ENCODE results near the gene EPHA3. TPM values are rescaled to one million over a fixed set of nuclear protein-coding genes. Genes with fewer than 3 reads are reported as not detected.

Gene EPHA3
- total and polyA plus RNA-seq, 12 donors: 1.3 to 7.5 (median 4.4) TPM

DNA sequence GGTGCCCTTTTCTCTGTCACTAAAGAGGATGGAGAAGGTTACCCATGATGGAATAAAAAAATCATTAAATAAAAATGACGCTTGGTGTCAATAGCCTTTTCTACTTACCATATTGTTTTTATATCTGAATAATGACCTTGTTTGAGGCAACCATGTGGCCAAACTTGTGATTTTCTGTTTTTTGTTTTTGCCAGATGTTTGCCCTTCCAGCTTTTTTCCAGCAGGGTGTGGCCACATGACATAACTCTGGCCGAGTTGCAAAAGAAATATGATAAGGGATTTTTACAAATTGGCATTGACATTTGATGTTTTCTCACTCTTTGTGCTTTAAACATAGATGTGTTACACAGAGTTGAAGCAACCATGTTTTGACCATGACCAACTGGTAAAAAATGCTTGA, 39.7 kb upstream of the EPHA3 start:
- Histone ChIP-seq H3K9me3 (no peaks in the 10 kb centered on the region), H3K4me3 (no peak overlapping the region), H3K27me3 (no peaks in the 10 kb centered on the region), H3K27ac (no peak overlapping the region), H3K36me3 (no peaks in the 10 kb centered on the region), H3K4me1 (no peaks in the 10 kb centered on the region)
- WGBS, 2 donors: 63 to 68% methylated on average over 2 of the region's 2 CpGs
- DNase-seq (no peak), ATAC-seq (no peak)
- TF ChIP-seq, protein P1, sequence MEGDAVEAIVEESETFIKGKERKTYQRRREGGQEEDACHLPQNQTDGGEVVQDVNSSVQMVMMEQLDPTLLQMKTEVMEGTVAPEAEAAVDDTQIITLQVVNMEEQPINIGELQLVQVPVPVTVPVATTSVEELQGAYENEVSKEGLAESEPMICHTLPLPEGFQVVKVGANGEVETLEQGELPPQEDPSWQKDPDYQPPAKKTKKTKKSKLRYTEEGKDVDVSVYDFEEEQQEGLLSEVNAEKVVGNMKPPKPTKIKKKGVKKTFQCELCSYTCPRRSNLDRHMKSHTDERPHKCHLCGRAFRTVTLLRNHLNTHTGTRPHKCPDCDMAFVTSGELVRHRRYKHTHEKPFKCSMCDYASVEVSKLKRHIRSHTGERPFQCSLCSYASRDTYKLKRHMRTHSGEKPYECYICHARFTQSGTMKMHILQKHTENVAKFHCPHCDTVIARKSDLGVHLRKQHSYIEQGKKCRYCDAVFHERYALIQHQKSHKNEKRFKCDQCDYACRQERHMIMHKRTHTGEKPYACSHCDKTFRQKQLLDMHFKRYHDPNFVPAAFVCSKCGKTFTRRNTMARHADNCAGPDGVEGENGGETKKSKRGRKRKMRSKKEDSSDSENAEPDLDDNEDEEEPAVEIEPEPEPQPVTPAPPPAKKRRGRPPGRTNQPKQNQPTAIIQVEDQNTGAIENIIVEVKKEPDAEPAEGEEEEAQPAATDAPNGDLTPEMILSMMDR (IDR thresholded peaks at IDR 0.05): no peak
- intact Hi-C loops (cut with DNase I): no loop called here

DNA sequence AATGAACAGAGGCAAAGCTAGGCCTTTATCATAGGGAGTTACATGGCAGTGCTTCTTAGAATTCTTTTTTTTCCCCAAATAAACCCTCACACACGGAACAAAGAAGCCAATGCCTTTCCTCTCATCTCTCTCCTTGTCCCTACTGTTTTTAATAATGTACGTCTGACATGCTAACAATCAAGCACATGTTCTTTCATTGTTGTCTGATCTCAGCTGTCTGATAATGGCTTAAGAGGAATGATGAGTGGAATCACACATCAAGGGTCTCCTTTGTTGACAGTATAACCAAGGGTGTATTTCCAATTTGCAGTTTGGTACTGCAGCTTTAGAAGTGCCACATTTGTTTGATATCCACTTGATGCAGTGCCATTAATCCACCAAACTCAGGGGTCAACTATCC, 34.8 kb upstream of the EPHA3 start:
- 59 to 65% methylated on average over 2 of the region's 2 CpGs for WGBS, 2 donors
- intact Hi-C loops (cut with DNase I): no loop called here
- TF ChIP-seq, protein P1 (IDR thresholded peaks at IDR 0.05): no peak

DNA sequence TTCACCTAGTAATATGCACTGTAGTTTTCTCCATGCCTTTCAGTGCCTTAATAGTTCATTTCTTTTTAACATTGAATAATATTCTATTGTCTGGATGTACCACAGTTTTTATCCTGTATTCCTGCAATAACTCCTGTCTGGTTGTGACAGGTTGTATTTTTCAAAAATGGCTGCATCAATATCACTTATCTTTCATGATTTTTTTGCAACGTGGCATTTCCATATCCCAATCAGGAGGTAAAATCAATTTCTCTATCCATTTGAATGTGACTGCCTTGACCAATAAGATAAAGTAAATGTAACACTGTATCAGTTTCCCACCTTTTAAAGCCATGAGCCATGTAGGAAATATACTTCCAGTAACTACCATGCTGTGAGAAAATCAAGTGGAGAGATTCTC, 27.5 kb upstream of the EPHA3 start:
- Histone ChIP-seq H3K4me3 (no peak overlapping the region), H3K27ac (no peak overlapping the region), H3K27me3 (no peaks in the 10 kb centered on the region), H3K9me3 (peaks cover 0 to 13% (median 0%) of the 10 kb centered on the region in 11 donors), H3K4me1 (no peaks in the 10 kb centered on the region), H3K36me3 (no peaks in the 10 kb centered on the region)
- no peak for ATAC-seq
- WGBS, 2 donors: 59 to 64% methylated on average over 1 of the region's 1 CpG
- TF ChIP-seq, protein P1 (IDR thresholded peaks at IDR 0.05): no peak
- DNase-seq: no peak
- intact Hi-C loops (cut with DNase I): no loop called here

More for the DNA sequence above, 34.8 kb upstream of the EPHA3 start:
- Histone ChIP-seq H3K27me3 (no peaks in the 10 kb centered on the region), H3K27ac (no peak overlapping the region), H3K4me1 (no peaks in the 10 kb centered on the region), H3K36me3 (no peaks in the 10 kb centered on the region), H3K9me3 (peaks cover 0 to 13% (median 0%) of the 10 kb centered on the region in 11 donors), H3K4me3 (no peak overlapping the region)
- no peak for DNase-seq
- no peak for ATAC-seq

DNA sequence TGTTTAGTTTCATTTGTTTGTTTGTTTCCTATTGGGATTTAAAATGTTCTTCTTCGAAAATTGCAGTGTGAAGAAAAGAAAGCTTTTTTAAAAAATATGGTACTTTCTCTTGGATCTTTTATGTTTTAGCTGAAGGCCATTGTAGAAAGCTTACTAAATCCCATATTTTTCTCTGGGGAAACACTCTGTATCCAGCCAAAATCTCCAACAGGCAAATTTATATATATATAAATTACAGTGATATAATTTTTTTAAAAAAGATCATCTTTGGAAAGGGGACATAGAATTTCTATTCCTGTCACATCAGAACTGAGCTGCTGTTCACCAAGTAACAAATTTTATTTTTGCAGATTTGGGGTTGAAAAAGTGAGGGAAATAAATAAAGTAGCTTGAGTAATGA, 19.6 kb upstream of the EPHA3 start:
- no peaks in the 10 kb centered on the region for H3K4me1 ChIP-seq
- H3K9me3 ChIP-seq: no peaks in the 10 kb centered on the region
- TF ChIP-seq, protein P1 (IDR thresholded peaks at IDR 0.05): no peak
- H3K27me3 ChIP-seq: no peaks in the 10 kb centered on the region
- ATAC-seq (no peak), DNase-seq (no peak)
- intact Hi-C loops (cut with DNase I): no loop called here
- WGBS, 2 donors: 68 to 88% methylated on average over 1 of the region's 1 CpG
- H3K27ac ChIP-seq: no peak overlapping the region
- H3K36me3 ChIP-seq: no peaks in the 10 kb centered on the region
- no peak overlapping the region for H3K4me3 ChIP-seq
